HG02623 (cell line): ENCODE results near the gene PFN3.
"Not testable (repeated sequence)": the region's sequence is repeated elsewhere in the genome, so short reads cannot be mapped to it uniquely, and the experiment has no call there.

Experiments
- ATAC-seq: cut with Tn5 transposase; IDR thresholded peaks from one replicate; pipeline ENCODE4 v1.9.1; 2021; ENCODE audit warnings: moderate library complexity; ENCODE audit not compliant: unreplicated experiment

The PFN3 gene

DNA sequence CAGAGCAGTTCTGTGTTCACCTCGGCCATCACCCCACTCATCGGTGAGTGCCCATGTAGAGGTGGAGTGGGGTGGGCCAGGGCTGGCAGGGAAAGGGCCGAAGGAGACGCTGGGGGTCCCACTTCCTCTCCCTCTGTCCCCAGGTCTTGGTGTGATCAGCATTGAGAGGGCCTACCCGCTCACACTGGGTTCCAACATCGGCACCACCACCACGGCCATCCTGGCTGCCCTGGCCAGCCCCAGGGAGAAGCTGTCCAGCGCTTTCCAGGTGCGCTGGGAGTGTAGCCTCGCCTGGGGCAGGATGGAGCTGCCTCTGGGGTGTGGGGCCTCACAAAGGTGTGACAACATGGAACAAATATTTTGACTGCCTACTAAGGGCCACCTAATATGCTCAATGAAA is 3.7 kb downstream of the PFN3 start:
- no peak for ATAC-seq

DNA sequence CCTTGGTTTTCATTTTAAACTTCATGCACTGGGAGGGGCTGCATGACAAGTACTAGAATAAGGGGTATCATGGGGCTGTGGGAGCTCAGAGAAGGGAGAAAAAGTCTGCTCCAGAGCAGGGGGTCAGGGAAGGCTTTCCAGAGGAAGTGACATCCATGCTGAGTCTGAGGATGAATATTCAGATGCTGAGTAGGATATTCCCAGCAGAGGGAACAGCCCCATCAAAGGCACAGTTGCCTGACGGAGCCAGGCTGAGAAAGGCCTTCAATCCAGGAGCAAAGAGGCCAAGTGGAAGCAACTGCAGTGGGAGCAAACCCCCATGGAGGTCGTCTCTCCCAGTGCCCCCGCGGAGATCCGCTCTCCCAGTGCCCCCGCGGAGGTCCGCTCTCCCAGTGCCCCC is 4.4 kb downstream of the PFN3 start:
- ATAC-seq: no peak

DNA sequence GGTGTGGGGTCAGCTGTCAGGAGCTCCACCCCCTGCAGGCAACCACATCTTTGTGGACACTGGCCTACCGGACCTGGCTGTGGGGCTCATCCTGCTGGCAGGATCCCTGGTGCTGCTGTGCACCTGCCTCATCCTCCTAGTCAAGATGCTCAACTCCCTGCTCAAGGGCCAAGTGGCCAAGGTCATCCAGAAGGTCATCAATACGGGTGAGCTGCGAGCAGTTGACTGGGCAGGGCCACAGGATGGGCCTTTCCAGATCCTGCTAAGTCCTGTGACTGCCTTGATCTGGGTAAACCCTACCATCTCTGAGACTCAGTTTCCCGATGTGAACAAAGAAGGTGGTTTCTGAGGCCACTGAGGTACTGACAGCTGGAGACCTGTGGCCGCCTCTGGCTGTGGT is 6.5 kb downstream of the PFN3 start:
- ATAC-seq: no peak

DNA sequence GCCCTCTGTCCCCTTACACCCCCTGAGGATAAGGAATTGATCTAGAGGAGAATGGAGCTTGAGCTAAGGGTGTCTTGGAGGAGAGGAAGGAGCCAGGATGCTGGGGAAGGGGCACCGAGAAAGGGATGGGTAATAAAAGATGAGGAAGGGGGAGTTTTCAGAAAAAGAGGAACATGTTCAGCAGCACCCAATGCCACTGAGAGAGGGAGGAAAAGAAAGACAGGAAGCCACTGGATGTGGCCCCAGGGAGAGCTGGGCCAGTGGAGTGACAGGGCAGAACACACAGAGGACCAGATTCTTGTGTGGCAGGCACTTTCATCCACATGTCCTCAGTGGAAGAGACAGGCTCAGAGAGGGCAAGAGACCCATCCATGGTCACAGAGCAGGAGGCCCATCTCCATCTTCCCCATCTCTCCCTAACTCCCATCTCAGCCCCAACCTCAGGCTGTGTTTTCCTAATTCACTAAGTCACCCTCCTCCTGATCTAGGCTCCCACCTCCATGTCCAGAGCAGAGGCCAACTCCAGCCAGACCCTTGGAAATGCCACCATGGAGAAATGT is 7.2 kb downstream of the PFN3 start:
- ATAC-seq: no peak

DNA sequence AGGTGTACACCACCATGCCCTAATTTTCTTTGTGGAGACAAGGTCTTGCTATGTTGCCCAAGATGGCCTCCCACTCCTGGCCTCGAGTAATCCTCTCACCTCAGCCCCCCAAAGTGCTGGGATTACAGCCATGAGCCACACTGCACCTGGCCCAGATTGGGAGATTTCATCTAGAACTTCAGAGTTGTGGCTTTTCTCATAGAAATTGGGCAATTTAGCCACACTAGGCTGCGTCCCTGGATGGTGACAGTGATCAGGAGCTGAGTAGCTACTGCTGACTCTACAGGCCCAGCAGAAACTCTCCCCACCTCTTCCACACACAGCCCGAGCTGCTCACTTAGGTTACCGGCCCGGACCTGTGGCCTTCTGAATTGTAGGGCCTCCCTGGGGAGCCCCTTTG is 7.7 kb downstream of the PFN3 start:
- ATAC-seq: no peak

DNA sequence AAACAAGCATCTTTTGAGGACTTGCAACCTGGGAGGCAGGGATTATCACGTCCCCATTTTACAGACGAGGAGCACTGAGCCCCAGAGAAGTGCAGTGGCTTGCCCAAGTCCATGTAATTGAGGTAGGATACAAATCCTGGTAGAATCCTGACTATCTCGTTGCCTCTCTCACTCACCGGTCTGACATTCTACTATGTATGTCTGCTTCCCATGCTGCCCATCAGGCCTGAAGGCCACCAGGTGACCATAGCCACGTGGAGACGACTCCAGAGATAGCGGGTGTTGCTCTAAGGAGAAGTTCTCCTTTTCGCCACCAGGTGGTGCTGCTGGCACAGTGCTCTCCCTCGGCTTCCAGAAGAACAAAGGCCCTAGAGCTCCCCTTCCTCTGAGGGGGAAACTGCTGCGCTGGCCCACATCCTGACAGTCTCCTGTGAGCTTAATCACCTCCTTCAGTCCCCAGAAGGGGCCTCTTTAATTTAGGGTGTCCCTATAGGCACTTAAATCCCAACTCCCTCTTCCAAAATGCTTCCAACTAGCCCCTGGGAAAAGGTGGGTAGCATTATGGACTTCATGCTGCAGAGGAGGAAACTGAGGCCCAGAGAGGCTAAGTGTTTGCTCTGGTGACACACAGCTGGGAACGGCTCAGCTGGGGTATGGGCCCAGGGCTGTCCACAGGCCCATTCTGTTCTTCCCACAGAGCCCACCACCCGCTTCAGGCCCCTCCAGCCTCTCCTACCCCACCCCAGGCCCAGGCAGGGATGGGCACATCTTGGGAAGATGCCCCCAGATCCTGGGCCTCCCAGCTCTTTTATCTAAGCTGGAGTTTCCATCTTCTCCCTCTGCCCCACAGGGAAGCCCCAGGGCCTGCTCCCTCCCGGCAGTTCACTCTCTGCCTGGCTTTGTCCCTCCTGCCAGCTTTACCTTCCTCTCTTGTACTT is 9.8 kb downstream of the PFN3 start:
- no peak for ATAC-seq

DNA sequence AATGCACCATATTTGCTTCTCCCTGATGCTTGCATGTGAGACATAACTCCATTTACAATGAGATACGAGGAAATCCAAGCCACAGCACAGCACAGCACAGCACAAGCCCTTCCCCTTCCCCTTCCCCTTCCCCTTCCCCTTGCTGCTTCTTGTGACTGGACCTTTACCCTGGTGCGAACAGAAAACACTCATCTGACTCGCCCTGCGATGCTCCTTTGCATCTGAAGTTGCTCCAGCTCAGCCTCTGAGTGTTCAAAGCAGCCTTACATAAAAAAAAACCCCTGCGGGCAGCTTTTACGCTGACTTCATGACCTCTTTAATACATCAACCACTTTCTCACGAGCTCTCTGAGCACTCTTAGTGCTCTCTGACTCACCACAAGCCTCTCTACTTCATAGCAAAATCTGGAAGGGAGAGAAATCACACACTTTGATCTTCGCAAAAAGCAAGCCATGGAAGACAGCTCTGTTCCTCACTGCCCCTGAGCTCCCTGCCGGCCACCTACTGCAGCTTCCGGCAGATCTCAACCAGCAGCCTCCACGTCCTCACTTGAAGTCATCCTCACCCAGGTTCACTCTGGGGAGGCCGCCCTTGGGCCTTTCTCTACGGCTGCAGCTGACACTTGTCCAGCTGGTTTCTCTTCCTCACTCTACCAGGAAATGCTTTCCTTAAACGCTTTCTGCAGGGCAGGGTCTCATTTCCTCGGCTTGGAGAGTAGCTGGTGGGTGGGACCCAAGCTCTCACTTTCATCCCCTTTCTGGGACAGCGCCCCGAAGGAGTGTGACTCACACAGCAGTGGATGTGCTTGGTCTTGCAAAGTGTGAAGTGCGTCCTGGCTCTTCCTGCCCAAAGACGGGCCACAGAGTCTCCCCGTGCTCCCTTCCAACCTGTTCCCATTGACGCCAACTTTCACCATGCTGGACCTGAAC is 11.0 kb downstream of the PFN3 start:
- no peak for ATAC-seq

DNA sequence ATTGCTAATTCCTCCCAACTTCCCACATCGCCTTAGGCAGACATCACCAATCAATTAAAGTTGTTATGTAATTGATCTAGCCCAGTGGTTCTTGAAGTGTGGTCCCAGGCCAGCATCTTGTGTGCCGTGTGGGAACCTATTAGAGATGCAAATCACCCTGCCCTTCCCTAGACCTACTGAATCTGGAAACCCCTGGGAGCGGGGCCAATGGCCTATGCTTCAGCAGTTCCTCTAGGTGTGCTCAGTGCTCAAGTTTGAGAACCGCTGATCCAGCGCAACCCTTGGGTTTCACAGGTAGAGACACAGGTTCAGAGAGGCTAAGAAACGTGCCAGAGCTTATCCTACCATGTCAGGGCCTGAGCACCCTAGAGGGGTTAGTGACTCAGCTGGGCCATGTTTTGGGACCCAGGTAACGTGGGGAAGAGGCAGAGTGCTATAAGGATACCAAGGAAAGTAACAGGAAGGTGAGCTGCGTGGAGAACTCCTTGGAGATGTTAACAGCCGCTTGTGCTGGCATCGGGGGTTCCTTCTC is 11.9 kb downstream of the PFN3 start:
- no peak for ATAC-seq

DNA sequence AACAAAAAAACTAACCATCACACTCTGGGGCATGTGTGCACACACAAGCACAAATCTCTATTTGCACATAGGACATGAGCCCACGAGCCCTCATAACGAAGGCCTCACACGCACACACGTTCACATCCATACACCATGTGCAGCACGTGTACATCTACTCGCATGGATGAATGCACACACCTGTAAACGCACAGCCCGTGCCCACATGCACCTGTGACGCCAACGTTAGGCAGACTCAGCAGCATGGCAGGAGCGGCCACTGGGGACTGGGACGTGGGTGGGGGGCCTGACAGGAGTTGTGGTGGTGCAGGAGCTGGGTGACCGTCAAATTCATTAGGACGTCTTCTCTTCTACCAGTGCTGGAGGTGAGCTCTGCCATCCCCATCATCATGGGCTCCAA is 13.1 kb downstream of the PFN3 start:
- ATAC-seq: no peak

DNA sequence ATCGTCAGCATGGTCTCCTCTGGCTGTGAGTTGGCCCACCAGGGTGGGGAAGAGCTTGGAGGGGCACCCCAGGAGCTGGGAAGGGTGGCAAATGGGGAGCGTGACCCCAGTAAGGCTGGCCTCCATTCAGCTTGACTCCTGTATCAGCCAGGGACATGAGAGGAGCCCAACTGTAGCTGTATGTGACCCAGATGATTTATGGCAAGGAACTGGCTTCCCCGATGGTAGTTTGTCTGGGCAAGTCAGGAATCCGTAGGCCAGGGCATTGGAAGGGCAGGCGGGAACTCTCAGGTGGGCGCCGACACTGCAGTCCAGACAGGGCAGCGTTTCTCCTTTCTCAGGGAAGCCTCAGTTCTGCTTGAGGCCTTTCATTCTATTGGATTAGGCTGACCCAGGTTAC is 13.9 kb downstream of the PFN3 start:
- ATAC-seq: no peak

DNA sequence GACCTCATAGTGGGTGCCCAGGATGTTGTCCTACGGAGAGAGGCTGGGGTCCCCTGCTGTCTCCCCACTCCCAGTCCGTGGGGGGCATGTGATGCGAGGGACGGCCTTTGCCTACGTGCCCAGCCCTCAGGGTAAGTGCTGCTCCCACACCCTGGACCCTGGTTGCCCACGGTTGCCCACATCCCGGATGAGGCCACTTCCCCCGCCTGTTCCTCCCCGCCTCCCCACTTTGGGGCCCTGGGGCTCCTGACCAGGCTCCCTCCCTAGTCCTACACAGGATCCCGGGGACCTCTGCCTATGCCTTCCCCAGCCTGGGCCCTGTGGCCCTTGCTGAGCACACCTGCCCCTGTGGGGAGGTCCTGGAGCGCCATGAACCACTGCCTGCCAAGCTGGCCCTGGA is 14.7 kb downstream of the PFN3 start:
- no peak for ATAC-seq

DNA sequence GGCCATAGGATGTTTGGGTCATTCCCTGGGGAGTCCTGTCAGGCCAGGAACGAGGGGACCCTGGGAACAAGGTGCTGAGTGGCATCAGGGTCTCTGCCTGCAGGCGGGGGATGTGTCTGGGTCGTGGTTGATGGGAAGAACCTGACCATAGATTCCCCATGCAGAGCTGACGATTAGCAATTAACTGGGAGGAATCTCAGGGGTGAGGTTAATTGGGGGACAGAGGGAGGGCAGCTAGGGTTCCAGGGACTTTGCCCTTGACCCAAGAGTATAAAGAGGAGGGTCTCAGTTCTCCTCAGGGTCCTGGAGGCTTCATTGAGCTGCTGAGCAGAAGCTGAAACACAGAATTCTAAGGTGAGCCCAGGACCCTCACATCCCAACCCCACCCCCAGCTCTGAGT is 16.3 kb downstream of the PFN3 start, which contains the start of gene SLC34A1:
TSS of gene SLC34A1 (plus strand) at position 301 of the 400 bp plus-strand sequence. CDS start 1,308 bp downstream, outside the sequence.
- ATAC-seq: no peak

DNA sequence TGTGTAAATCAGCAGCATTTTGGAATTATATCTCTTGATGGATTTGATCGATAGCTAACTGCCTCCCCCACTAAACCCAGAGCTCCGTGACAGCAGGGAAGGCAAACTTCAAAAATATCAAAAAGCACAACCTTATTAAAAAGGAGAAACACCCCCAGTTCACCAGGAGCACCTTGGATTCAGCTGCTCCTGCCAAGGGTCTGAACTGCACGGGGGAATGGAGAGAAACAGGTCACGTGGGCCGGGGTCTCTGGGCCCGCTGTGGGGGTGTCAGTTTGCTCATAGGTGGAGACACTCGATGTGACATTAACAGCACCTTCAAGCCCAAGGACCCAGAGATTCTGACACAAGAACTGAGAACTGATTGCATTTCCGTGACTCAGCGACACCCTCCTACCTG is 17.3 kb downstream of the PFN3 start:
- no peak for ATAC-seq

DNA sequence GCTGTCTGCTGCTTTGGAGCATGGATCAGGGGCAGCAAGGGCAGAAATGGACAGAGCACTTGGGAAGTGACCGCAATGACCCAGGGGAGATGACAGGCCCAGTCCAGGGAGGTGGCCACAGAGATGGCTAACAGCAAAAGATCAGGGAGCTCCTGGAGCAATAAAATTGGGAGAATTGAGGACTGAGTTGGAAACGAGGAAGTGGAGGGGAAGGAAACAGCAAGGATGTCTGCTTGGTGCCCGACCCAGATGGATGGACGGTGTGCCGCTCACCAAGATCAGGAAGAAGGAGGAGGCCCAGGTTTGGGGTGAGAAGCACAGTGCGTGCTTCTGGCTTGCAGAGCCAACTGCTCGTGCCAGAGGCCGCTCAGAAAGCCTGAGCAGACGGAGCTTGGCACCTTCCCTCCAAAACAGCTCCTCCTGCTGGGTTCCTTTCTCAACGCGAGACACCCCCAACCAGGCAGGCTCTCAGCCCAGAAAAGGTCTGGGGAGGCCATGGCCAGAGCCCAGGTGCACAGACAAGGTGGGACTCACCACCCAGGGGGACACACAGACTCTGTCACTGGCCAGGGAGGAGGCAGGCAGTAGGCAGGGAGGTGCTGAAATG is 17.9 kb downstream of the PFN3 start:
- no peak for ATAC-seq

DNA sequence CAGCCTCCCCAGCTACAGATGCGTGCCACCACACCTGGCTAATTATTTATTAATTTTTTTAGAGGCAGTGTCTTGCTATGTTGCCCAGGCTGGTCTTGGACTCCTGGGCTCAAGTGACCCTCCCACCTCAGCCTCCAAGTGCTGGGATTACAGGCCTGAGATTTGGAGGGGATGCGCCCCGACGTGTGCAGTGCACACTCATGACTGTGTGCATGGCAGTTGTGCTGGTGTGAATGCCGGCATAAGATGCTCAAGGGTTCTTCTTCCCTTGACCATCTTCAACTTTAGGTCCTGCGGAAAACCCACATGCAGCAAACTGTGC is 19.7 kb downstream of the PFN3 start:
- ATAC-seq: no peak

DNA sequence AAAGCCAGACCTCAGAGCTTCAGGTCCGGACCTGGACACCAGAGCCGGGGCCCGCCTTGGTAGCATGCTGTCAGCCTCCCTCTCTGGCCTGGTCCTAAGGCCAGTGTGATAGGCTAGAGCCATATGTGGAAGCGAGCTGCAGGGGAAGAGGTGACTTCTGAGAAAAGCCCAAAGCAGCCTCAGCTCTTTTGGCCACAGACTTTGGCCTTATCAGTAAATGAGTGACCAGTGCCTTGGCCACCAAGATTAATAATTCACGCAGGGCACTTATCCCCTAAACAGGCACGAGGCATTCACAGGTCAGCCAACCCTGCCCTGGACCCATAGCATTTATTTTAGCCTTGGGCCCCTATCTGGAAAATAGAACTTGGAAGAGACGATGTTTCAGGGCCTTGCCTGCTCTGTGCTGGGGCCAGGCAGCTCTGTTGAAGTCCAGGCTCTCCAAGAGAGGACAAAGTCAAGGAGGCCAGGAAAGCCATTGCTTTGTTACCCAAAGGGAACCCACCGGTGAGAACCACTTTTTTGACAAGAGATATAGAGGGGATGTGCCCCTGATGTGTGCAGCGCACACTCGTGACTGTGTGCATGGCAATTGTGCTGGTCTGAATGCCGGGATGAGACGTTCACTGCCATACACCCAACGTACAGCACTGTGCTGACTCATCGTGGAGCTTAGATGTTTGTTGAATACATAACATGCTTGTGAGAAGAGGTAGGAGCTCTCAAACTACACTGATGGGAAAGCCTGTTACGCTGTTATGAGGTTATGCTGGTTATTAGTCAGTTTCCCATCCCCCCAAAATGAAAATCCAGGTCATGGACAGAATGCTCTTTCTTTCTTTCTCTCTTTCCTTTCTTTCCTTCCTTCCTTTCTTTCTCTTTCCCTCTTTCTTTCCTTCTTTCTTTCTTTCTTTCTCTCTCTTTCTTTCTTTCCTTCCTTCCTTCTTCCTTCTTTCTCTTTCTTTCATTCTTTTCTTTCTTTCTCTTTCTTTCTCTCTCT is 21.3 kb downstream of the PFN3 start:
- ATAC-seq: no peak

DNA sequence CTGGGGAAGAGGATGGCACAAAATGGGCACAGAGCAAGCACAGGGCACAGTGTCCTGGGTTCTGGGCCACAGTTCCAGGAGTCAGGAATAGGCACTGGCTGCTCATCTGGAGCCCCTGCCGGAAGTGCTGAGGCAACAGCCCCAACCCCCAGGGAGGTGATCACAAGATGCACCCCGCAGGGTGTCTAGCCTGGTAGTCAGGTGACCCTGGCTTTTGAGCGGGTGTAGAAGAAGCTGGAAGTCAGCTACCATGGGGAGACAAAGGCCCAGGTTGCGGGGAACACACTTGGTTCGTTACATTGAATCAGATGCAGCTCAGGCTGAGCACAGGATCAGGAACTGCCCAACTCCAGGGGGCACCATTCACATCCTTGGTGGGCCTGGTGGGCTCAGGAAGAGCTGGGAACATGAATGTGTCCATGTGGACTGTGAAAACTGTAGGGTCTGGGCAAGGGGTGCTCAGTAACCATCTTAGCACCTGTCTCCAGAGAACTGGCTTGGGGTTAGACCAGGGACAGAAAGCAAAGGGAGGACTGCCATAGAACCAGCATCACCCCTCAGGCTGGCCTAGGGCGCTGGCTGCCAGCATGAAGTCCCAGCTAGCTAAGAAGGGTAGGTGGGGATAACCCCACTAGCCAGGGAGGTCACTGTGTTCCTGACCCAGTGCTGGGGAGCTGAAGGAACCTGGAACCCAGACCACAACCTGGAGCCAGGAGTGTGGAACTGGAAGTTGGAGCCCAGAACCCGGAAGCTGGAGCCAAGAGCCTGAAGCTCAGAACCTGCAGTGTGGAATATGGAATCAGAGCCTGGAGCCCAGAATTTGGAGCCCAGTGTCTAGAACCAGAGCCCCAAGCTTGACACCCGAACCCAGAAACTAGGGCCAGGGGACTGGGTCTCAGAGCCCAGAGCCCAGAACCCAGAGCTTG is 22.3 kb downstream of the PFN3 start:
- ATAC-seq: no peak

DNA sequence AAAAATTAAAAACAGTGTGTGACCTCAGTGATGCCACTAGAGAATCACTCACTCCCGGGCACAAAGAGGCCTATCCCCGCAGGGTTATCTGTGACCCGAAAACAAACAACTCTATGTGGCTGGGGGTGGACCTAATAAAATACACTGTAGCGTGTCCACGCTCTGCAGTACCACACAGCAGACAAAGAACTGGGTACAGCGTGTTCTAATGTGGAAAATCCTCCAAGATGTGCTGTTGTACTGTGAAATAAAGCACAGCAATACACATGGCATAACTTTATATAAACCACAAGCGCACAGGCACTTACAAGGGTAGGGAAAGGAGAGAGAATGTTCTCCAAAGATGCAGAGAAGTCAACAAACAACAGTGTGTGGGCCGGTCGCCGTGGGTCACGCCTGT is 24.4 kb downstream of the PFN3 start:
- ATAC-seq: no peak

DNA sequence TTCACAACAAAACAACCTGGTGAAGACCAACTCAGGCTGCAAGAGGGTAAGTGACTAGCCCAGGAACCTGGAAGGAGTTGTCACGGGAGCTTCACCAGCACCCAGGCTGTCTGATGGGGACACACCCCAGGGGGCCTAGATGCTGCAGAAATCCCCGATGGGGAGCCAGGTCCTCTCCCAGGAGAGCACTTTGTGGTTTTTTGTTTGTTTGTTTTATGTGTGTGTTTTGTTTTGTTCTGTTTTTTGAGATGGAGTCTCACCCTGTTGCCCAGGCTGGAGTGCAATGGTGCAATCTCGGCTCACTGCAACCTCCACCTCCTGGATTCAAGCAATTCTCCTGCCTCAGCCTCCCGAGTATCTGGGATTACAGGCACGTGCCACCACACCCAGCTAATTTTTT is 24.9 kb downstream of the PFN3 start:
- ATAC-seq: not testable (repeated sequence)
